ENCODE measurements around the gene FAM13C. TPM values are rescaled to one million over a fixed set of nuclear protein-coding genes. Genes with fewer than 3 reads are reported as not detected.
A peak's percentile ranks its signal among the peaks of the same experiment; 100 is the strongest.

FAM13C gene
- total RNA-seq, 2 donors from 2014 or later, result 5.4 to 9.6 TPM

- ATAC-seq (no peak), DNase-seq (no peak)
- no peaks in the 10 kb centered on the region for H3K36me3 ChIP-seq (replicated peaks in 1 of 2; ENCODE audit: insufficient read depth in 1 of 2, low read depth in 2 of 2)
- H3K4me3 ChIP-seq, result no peak overlapping the region
- H3K27me3 ChIP-seq, result no peaks in the 10 kb centered on the region
- no peaks in the 10 kb centered on the region for H3K4me1 ChIP-seq
- 88 to 95% methylated on average over 1 of the region's 1 CpG for WGBS, 2 donors
- TF ChIP-seq POLR2A (IDR thresholded peaks at IDR 0.05), result no peak
- TF ChIP-seq, protein P1, sequence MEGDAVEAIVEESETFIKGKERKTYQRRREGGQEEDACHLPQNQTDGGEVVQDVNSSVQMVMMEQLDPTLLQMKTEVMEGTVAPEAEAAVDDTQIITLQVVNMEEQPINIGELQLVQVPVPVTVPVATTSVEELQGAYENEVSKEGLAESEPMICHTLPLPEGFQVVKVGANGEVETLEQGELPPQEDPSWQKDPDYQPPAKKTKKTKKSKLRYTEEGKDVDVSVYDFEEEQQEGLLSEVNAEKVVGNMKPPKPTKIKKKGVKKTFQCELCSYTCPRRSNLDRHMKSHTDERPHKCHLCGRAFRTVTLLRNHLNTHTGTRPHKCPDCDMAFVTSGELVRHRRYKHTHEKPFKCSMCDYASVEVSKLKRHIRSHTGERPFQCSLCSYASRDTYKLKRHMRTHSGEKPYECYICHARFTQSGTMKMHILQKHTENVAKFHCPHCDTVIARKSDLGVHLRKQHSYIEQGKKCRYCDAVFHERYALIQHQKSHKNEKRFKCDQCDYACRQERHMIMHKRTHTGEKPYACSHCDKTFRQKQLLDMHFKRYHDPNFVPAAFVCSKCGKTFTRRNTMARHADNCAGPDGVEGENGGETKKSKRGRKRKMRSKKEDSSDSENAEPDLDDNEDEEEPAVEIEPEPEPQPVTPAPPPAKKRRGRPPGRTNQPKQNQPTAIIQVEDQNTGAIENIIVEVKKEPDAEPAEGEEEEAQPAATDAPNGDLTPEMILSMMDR (IDR thresholded peaks at IDR 0.05), result no peak
- no peaks in the 10 kb centered on the region for H3K9me3 ChIP-seq
- no peak overlapping the region for H3K27ac ChIP-seq
- intact Hi-C loops (cut with DNase I), result no loop called here
Measured at GRCh38 chr10:59279476-59279875, 82.9 kb downstream of the FAM13C start.

DNA sequence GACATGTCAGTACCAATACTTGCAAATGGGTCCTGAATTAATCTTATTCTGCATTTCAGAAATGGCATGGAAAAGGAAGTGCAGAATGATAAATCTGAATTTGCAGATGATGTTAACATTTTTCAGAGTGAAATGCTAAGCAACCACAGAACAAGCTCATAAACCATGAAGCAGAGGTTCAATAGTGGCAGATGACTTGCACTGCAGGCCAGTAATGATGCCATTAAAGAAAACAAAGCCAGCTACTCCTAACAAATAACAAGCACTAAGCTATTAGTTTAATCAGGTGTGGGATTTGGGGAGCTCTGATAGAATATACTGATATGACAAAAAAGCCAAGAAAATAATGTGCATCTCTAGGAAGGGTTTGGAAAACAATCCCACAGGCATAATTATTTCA is 85.4 kb downstream of the FAM13C start:
- DNase-seq (no peak), ATAC-seq (no peak)
- no peaks in the 10 kb centered on the region for H3K27me3 ChIP-seq
- TF ChIP-seq, protein P1 (IDR thresholded peaks at IDR 0.05), result no peak
- no peak for TF ChIP-seq POLR2A (IDR thresholded peaks at IDR 0.05)
- no peaks in the 10 kb centered on the region for H3K4me1 ChIP-seq
- intact Hi-C loops (cut with DNase I), result no loop called here
- H3K4me3 ChIP-seq, result no peak overlapping the region
- H3K9me3 ChIP-seq, result no peaks in the 10 kb centered on the region
- no peaks in the 10 kb centered on the region for H3K36me3 ChIP-seq (replicated peaks in 1 of 2; ENCODE audit: insufficient read depth in 1 of 2, low read depth in 2 of 2)
- H3K27ac ChIP-seq, result no peak overlapping the region

GRCh38 chr10:59276133-59276532 is 86.2 kb downstream of the FAM13C start:
- Histone ChIP-seq H3K36me3 (replicated peaks in 1 of 2; ENCODE audit: insufficient read depth in 1 of 2, low read depth in 2 of 2) (no peaks in the 10 kb centered on the region), H3K9me3 (no peaks in the 10 kb centered on the region), H3K4me3 (no peak overlapping the region), H3K27me3 (no peaks in the 10 kb centered on the region), H3K27ac (no peak overlapping the region), H3K4me1 (no peaks in the 10 kb centered on the region)
- ATAC-seq (no peak), DNase-seq (no peak)
- intact Hi-C loops (cut with DNase I), result no loop called here
- TF ChIP-seq, protein P1 (IDR thresholded peaks at IDR 0.05), result no peak
- TF ChIP-seq POLR2A (IDR thresholded peaks at IDR 0.05), result no peak

DNA sequence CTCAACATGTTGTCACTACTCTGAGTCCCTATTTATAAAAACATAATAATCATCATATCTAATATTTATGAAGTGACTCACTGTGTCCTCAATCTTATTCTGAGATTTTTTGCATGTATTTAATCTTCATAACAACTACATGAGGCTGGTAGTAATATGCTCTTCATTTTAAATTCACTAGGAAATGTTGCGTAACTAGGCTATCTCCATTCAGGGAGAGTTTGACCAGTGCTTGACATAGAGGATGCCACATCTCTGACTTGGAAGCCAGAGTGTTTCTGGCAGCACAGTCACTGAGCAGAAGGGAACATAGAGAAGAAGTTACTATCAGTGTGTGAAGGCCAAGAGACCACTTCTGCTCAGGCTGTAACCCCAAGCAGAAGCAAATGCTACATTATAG is 88.9 kb downstream of the FAM13C start:
- intact Hi-C loops (cut with DNase I), result no loop called here
- H3K4me3 ChIP-seq, result no peak overlapping the region
- 90 to 94% methylated on average over 1 of the region's 1 CpG for WGBS, 2 donors

DNA sequence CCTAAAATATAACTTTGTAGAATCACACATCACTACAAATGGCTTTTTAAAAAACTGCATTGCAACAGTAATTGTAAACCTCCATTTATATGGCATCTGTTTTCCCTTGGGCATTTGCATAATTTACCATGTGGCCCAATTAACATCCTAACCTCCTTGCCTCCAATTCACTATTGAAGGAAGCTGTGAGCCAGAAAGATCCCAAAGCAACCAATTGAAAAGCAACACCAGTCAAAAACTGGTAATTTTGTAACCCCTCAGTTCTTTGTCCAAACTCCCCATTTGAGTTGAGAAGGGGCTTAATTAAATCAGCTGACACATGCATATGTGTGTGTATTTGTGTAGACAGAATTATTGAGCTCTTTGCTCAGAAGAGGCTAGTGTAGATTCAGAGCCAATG is 90.3 kb downstream of the FAM13C start:
- Histone ChIP-seq H3K4me1 (no peaks in the 10 kb centered on the region), H3K36me3 (replicated peaks in 1 of 2; ENCODE audit: insufficient read depth in 1 of 2, low read depth in 2 of 2) (no peaks in the 10 kb centered on the region), H3K4me3 (no peak overlapping the region), H3K27ac (no peak overlapping the region), H3K9me3 (no peaks in the 10 kb centered on the region), H3K27me3 (no peaks in the 10 kb centered on the region)
- intact Hi-C loops (cut with DNase I), result no loop called here
- TF ChIP-seq, protein P1 (IDR thresholded peaks at IDR 0.05), result no peak
- TF ChIP-seq POLR2A (IDR thresholded peaks at IDR 0.05), result no peak
- DNase-seq (no peak), ATAC-seq (no peak)

More for the DNA sequence above, 88.9 kb downstream of the FAM13C start:
- Histone ChIP-seq H3K36me3 (replicated peaks in 1 of 2; ENCODE audit: insufficient read depth in 1 of 2, low read depth in 2 of 2) (no peaks in the 10 kb centered on the region), H3K4me1 (no peaks in the 10 kb centered on the region), H3K27ac (no peak overlapping the region), H3K27me3 (no peaks in the 10 kb centered on the region), H3K9me3 (no peaks in the 10 kb centered on the region)
- DNase-seq (no peak), ATAC-seq (peak; percentile 33)
- no peak for TF ChIP-seq POLR2A (IDR thresholded peaks at IDR 0.05)
- TF ChIP-seq, protein P1 (IDR thresholded peaks at IDR 0.05), result no peak
